GM13976 (cell line): Measurements from ENCODE around the gene WNT2B.

Experiments used
- DNase-seq: peaks from one replicate; pipeline ENCODE4 v3.0.0; 2012; ENCODE audit warnings: low spot score
- CTCF ChIP-seq: IDR thresholded peaks from 2 replicates; pipeline ENCODE4 v1.5.1; 2012; ENCODE audit warnings: borderline replicate concordance, mild to moderate bottlenecking; ENCODE audit not compliant: insufficient read depth; ENCODE audit errors: extremely low read depth, missing control alignments, control extremely low read depth
- in situ Hi-C: fragments of 300-500 bp; cut with MboI; formaldehyde crosslinking; loops from one replicate; pipeline ENCODE4 v1.12.0; 2022; ENCODE audit warnings: low sequenced_read_pairs, mixed read lengths, inconsistent platforms; ENCODE audit not compliant: unreplicated experiment

WNT2B gene

GRCh38 chr1:112507921-112508277 is 866 bp upstream of the WNT2B start:
- in situ Hi-C loops, result loop anchor here (10.0 kb wide), 1 partner anchor 197 kb away; the partner anchor contains the start of gene RHOC
- peak; percentile 65 for DNase-seq
- TF ChIP-seq CTCF, result no peak

- no peak for TF ChIP-seq CTCF
- in situ Hi-C loops, result loop anchor here (10.0 kb wide), 1 partner anchor 196 kb away; the partner anchor contains the start of gene RHOC
- peak; percentile 55 for DNase-seq
Measured at GRCh38 chr1:112509005-112509659, 367 bp downstream of the WNT2B start.

- in situ Hi-C loops, result loop anchor here (10.0 kb wide), 1 partner anchor 195 kb away; the partner anchor contains the start of gene RHOC
- no peak for TF ChIP-seq CTCF
- no peak for DNase-seq
Measured at GRCh38 chr1:112509660-112510178, 954 bp downstream of the WNT2B start.

DNA sequence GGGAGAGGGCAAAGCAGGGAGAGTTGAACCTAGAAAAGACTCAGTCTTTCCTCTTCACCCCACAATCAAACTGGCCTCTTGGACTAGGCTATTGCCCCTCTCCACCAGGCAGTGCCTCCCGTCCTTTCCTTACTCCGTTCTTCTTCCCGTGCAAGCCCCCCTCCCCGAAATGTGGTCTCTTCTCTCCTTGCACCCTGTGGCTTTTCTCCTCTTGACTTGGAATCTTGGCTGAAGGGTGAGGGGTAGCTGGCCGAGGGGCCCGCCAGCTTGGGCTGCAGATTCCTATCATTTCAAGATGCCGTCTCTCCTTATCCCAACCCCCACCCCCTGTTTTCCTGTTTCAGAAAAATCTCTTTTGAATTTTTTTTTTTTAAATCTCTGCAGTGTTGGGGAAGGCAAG is 1.6 kb downstream of the WNT2B start:
- in situ Hi-C loops, result no loop called here
- no peak for TF ChIP-seq CTCF
- DNase-seq, result no peak

DNA sequence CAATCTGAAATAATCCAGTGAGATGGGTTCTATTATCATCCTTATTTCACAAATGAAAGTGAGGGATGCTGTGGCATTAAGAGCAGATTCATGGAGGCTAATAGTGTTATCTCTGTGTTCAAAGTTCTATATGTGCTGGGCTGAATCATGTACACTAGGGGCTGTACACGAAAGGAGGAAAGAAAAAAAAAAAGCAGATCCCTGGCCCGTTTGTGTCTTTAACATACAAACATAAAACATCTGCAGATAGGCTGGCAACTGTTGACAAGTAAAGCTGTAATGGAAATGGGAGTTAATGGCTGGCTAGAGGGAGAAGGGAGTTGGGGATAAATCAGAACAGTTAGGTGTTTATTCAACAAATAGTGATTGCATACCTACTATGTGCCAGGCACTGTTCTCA is 3.1 kb downstream of the WNT2B start:
- no peak for TF ChIP-seq CTCF
- in situ Hi-C loops, result no loop called here
- no peak for DNase-seq

GRCh38 chr1:112513112-112513870 is 4.5 kb downstream of the WNT2B start:
- no peak for TF ChIP-seq CTCF
- DNase-seq, result no peak
- in situ Hi-C loops, result no loop called here
